Activated CD4-positive, alpha-beta T cell treated with anti-CD3 and anti-CD28 coated beads, Interleukin-2, amount 50 U/mL, for 24 hours (primary cell): ENCODE results near the gene CACNA1A.
"Not testable (repeated sequence)": the region's sequence is repeated elsewhere in the genome, so short reads cannot be mapped to it uniquely, and the experiment has no call there.

Source experiments
- DNase-seq, 2 donors: peaks; one replicate each; pipeline ENCODE4 v3.0.0-alpha.2; 2020; ENCODE audit warnings: low read depth in 1 of 2, low spot score in 1 of 2

CACNA1A gene

DNA sequence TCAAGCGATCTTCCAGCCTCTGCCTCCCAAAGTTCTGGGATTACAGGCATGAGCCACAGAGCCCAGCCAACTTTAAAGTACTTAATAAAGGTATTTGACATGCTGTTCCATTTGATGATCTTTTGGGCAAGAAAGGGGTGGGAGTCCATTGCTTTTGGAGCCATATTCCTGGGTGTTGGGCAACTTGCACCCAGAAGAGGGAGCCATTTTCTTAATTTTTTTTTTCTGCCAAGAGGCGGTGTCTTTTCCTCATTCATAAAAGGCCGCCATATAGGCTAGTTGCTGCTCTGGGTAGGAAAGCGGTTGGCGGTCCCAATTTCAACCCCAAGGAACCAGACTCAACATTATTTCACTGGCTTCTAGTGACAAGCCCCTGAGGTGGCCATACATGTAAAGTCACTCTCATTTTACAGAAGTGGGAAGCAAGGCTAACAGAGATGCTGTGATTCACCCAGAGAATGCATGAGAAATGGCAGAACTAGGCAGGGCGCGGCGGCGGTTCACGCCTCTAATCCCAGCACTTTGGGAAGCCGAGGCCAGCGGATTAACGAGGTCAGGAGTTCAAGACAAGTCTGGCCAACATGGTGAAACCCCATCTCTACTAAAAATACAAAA is 139.6 kb downstream of the CACNA1A start:
- no peak for DNase-seq

DNA sequence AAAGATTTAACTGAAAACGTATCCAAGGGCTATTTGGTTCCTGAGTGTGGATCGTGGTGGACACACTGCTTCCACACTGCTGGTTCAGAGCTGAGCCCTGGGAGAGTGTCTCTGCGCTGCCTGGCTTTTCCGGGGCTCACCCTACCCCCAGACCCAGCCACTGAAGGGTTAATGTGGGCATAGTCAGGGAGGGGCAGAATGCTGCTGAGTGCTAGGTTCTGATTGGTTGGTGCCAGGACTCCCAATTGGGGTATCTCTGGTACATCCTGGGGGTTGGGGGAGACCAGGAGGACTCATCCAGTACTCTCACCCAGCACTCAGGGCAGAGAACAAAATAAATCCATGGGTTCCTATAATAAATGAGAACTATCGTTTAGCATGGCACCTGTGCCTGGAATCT is 142.3 kb downstream of the CACNA1A start:
- no peak for DNase-seq

DNA sequence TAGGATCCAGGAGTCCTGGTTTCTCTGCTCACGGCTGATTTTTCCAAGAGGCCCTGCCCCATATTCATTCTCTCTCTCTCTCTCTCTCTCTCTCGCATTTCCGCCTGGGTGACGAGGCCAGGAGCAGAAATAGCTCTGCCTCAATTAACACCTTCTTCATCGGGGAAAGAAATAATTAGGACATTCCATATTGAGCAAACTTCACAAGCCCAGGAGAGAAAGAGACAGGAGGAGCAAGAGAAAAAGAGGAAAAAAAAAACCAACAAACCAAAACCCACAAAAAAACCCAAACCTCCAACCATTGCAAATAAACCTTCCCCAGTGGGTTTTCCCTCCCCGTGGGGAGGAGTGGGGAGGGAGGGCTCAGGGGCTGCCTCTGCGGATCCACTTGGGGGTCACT is 143.0 kb downstream of the CACNA1A start:
- no peak for DNase-seq

DNA sequence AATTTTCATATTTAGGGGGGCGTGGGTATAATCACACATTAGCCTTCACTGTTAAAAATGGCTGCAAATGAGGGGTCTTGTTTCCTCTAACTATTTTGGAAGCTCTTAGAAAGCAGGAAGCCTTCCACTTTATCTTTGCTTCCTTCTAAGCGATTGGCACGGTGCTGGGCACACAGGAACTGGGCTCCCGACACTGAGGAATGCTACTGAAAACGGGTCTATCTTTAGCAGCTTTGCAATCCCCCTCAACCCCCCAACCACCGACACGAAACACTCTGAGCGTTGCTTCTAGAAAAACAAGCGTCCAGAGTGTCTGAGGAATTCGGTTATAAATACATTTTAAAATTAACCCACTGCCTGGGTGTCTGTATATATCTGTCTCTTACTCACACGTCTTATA is 143.6 kb downstream of the CACNA1A start:
- DNase-seq, result no peak

DNA sequence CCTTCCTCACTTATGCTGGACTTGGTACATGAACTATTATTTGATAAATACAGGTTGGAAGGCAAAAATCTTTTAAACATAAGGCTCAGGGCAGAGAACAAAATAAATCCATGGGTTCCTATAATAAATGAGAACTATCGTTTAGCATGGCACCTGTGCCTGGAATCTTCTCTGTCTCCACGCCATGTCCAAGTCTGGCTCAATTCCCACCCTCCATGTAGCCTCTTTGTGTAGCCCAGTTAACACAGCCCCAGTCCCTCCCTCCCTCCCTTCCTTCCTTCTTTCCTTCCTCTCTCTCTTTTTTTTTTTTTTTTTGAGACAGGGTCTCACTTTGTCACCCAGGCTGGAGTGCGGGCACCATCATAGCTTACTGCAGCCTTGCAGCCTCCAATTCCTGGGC is 144.6 kb downstream of the CACNA1A start:
- not testable (repeated sequence) for DNase-seq

DNA sequence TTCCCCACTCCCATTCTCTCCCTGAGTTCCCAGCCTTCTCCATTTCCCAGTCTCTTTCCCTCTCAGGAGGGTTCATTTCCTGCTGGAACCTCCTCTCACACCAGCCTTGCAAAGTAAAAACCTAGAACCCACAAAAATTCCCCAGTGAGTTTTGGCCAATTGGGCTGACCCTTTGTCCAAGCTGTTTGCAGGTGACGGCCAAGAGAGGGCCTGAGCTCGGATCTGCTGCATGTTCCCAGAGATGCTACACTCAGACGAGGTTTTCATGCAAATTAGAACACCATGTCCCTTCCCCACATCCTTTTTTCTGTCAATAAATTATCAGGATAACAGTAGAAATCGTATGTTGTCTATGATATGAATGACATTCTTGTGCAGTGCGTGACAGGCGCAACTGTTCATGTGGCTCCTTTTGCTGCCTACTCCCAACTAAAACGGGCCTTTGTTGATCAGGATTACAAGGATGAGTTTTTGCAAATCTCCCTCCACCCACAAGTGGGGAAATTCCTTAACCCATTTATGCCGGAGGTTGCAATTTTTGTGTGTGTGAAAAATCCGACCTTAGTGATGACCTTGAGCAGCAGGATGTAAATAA is 149.5 kb downstream of the CACNA1A start:
- no peak for DNase-seq

GRCh38 chr19:13356185-13356584 is 150.1 kb downstream of the CACNA1A start:
- DNase-seq, result no peak

DNA sequence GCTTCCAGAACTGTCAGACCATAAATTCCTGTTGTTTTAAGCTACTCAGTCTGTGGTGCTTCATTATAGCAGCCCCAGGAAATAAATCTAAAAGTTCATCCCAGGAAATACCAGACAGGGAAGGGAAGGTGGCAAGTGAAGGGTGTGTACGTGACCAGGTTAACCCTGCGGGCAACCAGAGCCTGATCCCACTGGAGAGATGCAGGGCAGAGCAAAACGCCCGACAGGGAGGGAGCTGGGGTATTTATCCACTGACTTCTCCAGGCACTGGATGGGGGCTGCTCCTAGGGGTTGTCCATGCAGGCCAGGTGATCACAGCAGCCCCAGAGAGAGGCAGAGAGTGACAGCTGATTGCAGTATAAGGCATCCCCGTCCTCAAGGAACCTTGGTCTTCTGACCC is 150.9 kb downstream of the CACNA1A start:
- no peak for DNase-seq

- DNase-seq, result no peak
Observed at GRCh38 chr19:13353625-13354024, 152.7 kb downstream of the CACNA1A start.

GRCh38 chr19:13350759-13351158 is 155.5 kb downstream of the CACNA1A start:
- no peak for DNase-seq

DNA sequence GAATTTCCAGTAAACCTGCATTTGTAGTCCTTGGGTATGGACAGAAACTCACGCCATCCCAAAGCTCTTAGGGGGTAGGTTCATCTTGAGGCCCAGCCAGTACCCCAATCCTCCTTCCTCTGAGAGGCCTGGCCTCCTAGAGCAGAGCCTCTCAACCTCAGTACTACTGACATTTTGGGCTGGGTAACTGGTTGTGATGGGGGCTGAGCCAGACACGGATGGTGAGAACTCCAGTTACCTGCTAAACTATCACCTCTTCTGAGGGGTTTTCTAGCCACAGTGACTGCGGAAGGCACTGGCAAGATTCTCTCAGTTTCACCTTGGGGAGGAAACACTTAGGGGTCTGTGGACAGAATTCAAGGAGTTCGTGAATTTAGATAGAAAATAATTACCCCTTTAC is 156.2 kb downstream of the CACNA1A start:
- DNase-seq, result no peak

- no peak for DNase-seq
Observed at GRCh38 chr19:13347367-13347766, 158.9 kb downstream of the CACNA1A start.

DNA sequence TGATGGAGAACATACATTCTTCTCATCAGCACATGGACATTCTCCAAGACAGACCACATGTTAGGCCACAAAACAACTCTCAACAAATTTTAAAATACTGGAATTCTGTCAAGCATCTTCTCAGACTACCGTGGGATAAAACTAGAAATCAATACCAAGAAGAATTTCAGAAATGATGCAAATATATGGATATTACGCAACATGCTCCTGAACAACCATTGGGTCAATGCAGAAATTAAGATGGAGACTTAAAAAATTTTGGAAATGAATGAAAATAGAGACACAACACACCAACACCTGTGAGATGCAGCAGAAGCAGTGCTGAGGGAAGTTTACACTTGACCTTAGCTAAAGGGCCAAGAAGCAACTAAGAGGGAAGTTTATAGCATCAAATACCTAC is 162.8 kb downstream of the CACNA1A start:
- DNase-seq, result no peak

- no peak for DNase-seq
Observed at GRCh38 chr19:13342672-13343071, 163.6 kb downstream of the CACNA1A start.

DNA sequence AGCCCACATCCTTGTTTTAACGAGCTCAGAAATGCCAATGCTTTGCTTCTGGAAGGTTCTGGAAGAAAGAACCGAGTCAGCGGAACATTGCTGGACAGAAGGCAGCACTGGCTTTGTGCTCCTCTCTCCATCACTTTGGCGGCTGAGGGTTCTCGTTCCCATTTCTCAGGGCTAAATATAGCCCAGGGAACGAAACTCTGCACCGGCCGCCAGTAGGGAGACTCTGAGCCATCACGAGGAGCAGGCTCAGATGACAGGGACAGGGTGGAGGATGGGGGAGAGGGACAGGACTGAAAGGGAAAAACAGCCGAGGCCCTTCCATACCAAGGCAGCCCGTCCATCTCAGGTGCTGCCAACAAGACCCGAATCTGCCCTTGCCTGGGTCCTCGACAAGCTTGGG is 166.4 kb downstream of the CACNA1A start:
- DNase-seq, result no peak

GRCh38 chr19:13337181-13337580 is 169.1 kb downstream of the CACNA1A start:
- no peak for DNase-seq

DNA sequence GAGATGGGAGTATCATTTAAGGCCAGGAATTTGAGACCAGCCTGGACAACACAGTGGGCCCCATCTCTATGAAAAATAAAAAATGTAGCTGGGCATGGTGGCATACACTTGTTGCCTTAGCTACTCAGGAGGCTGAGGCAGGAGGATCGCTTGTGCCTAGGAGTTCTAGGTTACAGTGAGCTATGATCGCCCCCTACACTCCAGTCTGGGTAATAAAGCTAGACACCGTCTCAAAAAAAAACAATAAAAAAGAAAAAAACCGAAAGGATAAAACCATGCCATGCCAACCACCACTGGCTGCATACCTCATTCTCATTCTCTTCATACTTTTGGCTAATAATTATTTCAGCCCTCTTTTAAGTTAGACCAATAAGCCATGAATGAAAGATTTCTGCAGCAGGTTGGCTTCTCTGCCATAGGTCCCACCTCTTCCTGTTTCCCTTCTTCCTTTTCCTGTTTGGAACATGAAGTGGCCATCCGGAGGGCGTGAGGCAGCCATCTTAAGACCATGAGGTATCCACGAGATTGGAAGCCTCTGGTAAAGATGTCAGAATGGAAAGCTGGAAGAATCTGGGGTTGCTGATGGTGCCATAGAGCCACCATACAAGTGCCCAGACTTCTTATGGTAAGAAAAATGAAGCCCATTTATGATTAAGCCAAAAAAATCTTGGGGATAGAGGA is 171.3 kb downstream of the CACNA1A start:
- DNase-seq, result no peak

- no peak for DNase-seq
Observed at GRCh38 chr19:13330285-13330684, 176.0 kb downstream of the CACNA1A start.

- DNase-seq, result no peak
Observed at GRCh38 chr19:13329766-13330165, 176.5 kb downstream of the CACNA1A start.

GRCh38 chr19:13328241-13328640 is 178.0 kb downstream of the CACNA1A start:
- no peak for DNase-seq

GRCh38 chr19:13319526-13319925 is 186.8 kb downstream of the CACNA1A start:
- DNase-seq, result no peak

- DNase-seq, result no peak
Observed at GRCh38 chr19:13318190-13318589, 188.1 kb downstream of the CACNA1A start.

DNA sequence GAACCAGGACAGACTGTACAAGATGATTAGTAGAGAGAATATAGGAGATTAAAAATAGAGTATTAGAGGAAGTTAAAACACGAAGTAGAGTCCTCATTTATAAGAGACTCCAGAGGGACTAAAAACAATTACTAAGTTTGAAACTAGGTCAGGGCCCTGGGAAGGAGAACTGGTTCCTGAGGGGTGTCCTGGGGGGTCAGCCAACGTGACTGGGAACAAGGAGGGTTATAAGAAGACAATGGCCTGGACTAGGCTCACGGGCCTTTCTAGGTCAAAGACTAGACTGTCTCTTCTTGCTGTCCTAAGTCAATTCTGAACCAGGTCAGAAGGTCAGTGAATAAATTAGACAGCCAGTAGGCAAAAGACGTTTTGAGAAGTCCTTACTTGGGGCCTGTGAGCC is 190.8 kb downstream of the CACNA1A start:
- DNase-seq, result no peak
